GM19023 (cell line): ENCODE results near the gene PAX5.

Experiments used
- ATAC-seq: cut with Tn5 transposase; IDR thresholded peaks from one replicate; pipeline ENCODE4 v1.9.1; 2021; ENCODE audit warnings: mild to moderate bottlenecking, moderate library complexity; ENCODE audit not compliant: unreplicated experiment

PAX5 gene

GRCh38 chr9:36839131-36839885 lies 194.8 kb downstream of the PAX5 start:
- no peak for ATAC-seq

- ATAC-seq, result no peak
These were observed 196.3 kb downstream of the PAX5 start for GRCh38 chr9:36837431-36838405.

- no peak for ATAC-seq
These were observed 197.6 kb downstream of the PAX5 start for GRCh38 chr9:36836486-36836885.

- ATAC-seq, result no peak
These were observed 198.6 kb downstream of the PAX5 start for GRCh38 chr9:36835271-36835996.

GRCh38 chr9:36834736-36835135 lies 199.3 kb downstream of the PAX5 start:
- ATAC-seq, result no peak

GRCh38 chr9:36833954-36834353 lies 200.1 kb downstream of the PAX5 start:
- ATAC-seq, result no peak

- ATAC-seq, result no peak
These were observed 201.8 kb downstream of the PAX5 start for GRCh38 chr9:36832164-36832795.

- no peak for ATAC-seq
These were observed 202.5 kb downstream of the PAX5 start for GRCh38 chr9:36831381-36832161.

- no peak for ATAC-seq
These were observed 205.5 kb downstream of the PAX5 start for GRCh38 chr9:36828611-36829013.

GRCh38 chr9:36827593-36827992 lies 206.5 kb downstream of the PAX5 start:
- ATAC-seq, result no peak

- no peak for ATAC-seq
These were observed 207.5 kb downstream of the PAX5 start for GRCh38 chr9:36826581-36826980.

- ATAC-seq, result no peak
These were observed 208.9 kb downstream of the PAX5 start for GRCh38 chr9:36825179-36825578.

GRCh38 chr9:36823934-36824333 lies 210.1 kb downstream of the PAX5 start:
- ATAC-seq, result no peak

- ATAC-seq, result no peak
These were observed 210.6 kb downstream of the PAX5 start for GRCh38 chr9:36823466-36823865.

- ATAC-seq, result no peak
These were observed 211.9 kb downstream of the PAX5 start for GRCh38 chr9:36822201-36822600.

- no peak for ATAC-seq
These were observed 213.6 kb downstream of the PAX5 start for GRCh38 chr9:36820392-36820861.

GRCh38 chr9:36818965-36819870 lies 214.8 kb downstream of the PAX5 start:
- no peak for ATAC-seq

- no peak for ATAC-seq
These were observed 215.7 kb downstream of the PAX5 start for GRCh38 chr9:36818242-36818938.
